ENCODE results near the gene ANKMY1.
A peak's percentile ranks its signal among the peaks of the same experiment; 100 is the strongest.

Gene ANKMY1

GRCh38 chr2:240557808-240558207 is at the start of gene ANKMY1:
Gene ANKMY1, minus strand, starts transcription at chr2:240557988. Its CDS starts 653 bp downstream, at chr2:240557335.
- Mint-ChIP-seq H3K4me3 (peak within 1 kb of the TSS; percentile 86), H3K27me3 (no peaks in the 10 kb centered on the region), H3K9me3 (no peaks in the 10 kb centered on the region), H3K36me3 (ENCODE audit: low read depth) (peaks cover 36% of the 10 kb centered on the region), H3K4me1 (peaks cover 45% of the 10 kb centered on the region), H3K27ac (peak within 1 kb of the TSS; percentile 88)
- ATAC-seq = peak; percentile 38
- DNase-seq = peak; percentile 81

GRCh38 chr2:240605867-240606743 is 48.3 kb upstream of the ANKMY1 start:
- Mint-ChIP-seq H3K4me3 (no peak overlapping the region), H3K36me3 (ENCODE audit: low read depth) (no peaks in the 10 kb centered on the region), H3K9me3 (no peaks in the 10 kb centered on the region), H3K27ac (no peak overlapping the region), H3K27me3 (no peaks in the 10 kb centered on the region), H3K4me1 (no peaks in the 10 kb centered on the region)
- ATAC-seq = no peak
- DNase-seq = no peak

- Mint-ChIP-seq H3K4me1 (no peaks in the 10 kb centered on the region), H3K36me3 (ENCODE audit: low read depth) (no peaks in the 10 kb centered on the region), H3K27ac (no peak overlapping the region), H3K27me3 (no peaks in the 10 kb centered on the region), H3K4me3 (no peak overlapping the region), H3K9me3 (no peaks in the 10 kb centered on the region)
- no peak for ATAC-seq
- DNase-seq = no peak
Observed at GRCh38 chr2:240604939-240605716, 47.3 kb upstream of the ANKMY1 start.

- Mint-ChIP-seq H3K4me1 (no peaks in the 10 kb centered on the region), H3K27me3 (no peaks in the 10 kb centered on the region), H3K4me3 (no peak overlapping the region), H3K9me3 (no peaks in the 10 kb centered on the region), H3K27ac (no peak overlapping the region), H3K36me3 (ENCODE audit: low read depth) (no peaks in the 10 kb centered on the region)
- ATAC-seq (no peak), DNase-seq (no peak)
Observed at GRCh38 chr2:240604291-240604938, 46.6 kb upstream of the ANKMY1 start.

GRCh38 chr2:240603846-240604245 is 46.1 kb upstream of the ANKMY1 start:
- Mint-ChIP-seq H3K4me3 (no peak overlapping the region), H3K27me3 (no peaks in the 10 kb centered on the region), H3K9me3 (no peaks in the 10 kb centered on the region)

GRCh38 chr2:240603081-240603835 is 45.5 kb upstream of the ANKMY1 start:
- H3K27ac Mint-ChIP-seq = no peak overlapping the region
- no peak for DNase-seq
- H3K27me3 Mint-ChIP-seq = no peaks in the 10 kb centered on the region
- peaks cover 2% of the 10 kb centered on the region for H3K36me3 Mint-ChIP-seq (ENCODE audit: low read depth)
- H3K4me3 Mint-ChIP-seq = no peak overlapping the region
- no peaks in the 10 kb centered on the region for H3K9me3 Mint-ChIP-seq
- no peak for ATAC-seq
- no peaks in the 10 kb centered on the region for H3K4me1 Mint-ChIP-seq

More at GRCh38 chr2:240603846-240604245, 46.1 kb upstream of the ANKMY1 start:
- Mint-ChIP-seq H3K36me3 (ENCODE audit: low read depth) (peaks cover 2% of the 10 kb centered on the region), H3K4me1 (no peaks in the 10 kb centered on the region), H3K27ac (no peak overlapping the region)
- DNase-seq (no peak), ATAC-seq (peak; percentile 7)

- no peaks in the 10 kb centered on the region for H3K27me3 Mint-ChIP-seq
- H3K4me1 Mint-ChIP-seq = no peaks in the 10 kb centered on the region
- ATAC-seq (no peak), DNase-seq (no peak)
- H3K27ac Mint-ChIP-seq = no peak overlapping the region
- H3K36me3 Mint-ChIP-seq (ENCODE audit: low read depth) = peaks cover 2% of the 10 kb centered on the region
- no peak overlapping the region for H3K4me3 Mint-ChIP-seq
- H3K9me3 Mint-ChIP-seq = no peaks in the 10 kb centered on the region
Observed at GRCh38 chr2:240602266-240603050, 44.7 kb upstream of the ANKMY1 start.

GRCh38 chr2:240601831-240602160 is 44.0 kb upstream of the ANKMY1 start:
- DNase-seq (no peak), ATAC-seq (no peak)
- Mint-ChIP-seq H3K4me3 (no peak overlapping the region), H3K27ac (no peak overlapping the region), H3K27me3 (no peaks in the 10 kb centered on the region), H3K4me1 (no peaks in the 10 kb centered on the region), H3K36me3 (ENCODE audit: low read depth) (peaks cover 2% of the 10 kb centered on the region), H3K9me3 (no peaks in the 10 kb centered on the region)

- Mint-ChIP-seq H3K4me3 (no peak overlapping the region), H3K27ac (no peak overlapping the region), H3K36me3 (ENCODE audit: low read depth) (peaks cover 2% of the 10 kb centered on the region), H3K4me1 (no peaks in the 10 kb centered on the region), H3K27me3 (no peaks in the 10 kb centered on the region), H3K9me3 (no peaks in the 10 kb centered on the region)
- DNase-seq (no peak), ATAC-seq (no peak)
Observed at GRCh38 chr2:240601061-240601830, 43.5 kb upstream of the ANKMY1 start.

- Mint-ChIP-seq H3K36me3 (ENCODE audit: low read depth) (peaks cover 2% of the 10 kb centered on the region), H3K4me3 (no peak overlapping the region), H3K27ac (no peak overlapping the region), H3K4me1 (no peaks in the 10 kb centered on the region), H3K9me3 (no peaks in the 10 kb centered on the region), H3K27me3 (no peaks in the 10 kb centered on the region)
- DNase-seq (no peak), ATAC-seq (no peak)
Observed at GRCh38 chr2:240600451-240600961, 42.7 kb upstream of the ANKMY1 start.

- H3K36me3 Mint-ChIP-seq (ENCODE audit: low read depth) = peaks cover 2% of the 10 kb centered on the region
- no peaks in the 10 kb centered on the region for H3K4me1 Mint-ChIP-seq
- no peaks in the 10 kb centered on the region for H3K9me3 Mint-ChIP-seq
- ATAC-seq = no peak
- H3K4me3 Mint-ChIP-seq = no peak overlapping the region
- H3K27ac Mint-ChIP-seq = no peak overlapping the region
- no peaks in the 10 kb centered on the region for H3K27me3 Mint-ChIP-seq
- DNase-seq = no peak
Observed at GRCh38 chr2:240599141-240599583, 41.4 kb upstream of the ANKMY1 start.

GRCh38 chr2:240598311-240598911 is 40.6 kb upstream of the ANKMY1 start:
- Mint-ChIP-seq H3K4me1 (no peaks in the 10 kb centered on the region), H3K9me3 (no peaks in the 10 kb centered on the region), H3K36me3 (ENCODE audit: low read depth) (peaks cover 2% of the 10 kb centered on the region), H3K27me3 (no peaks in the 10 kb centered on the region), H3K27ac (no peak overlapping the region), H3K4me3 (no peak overlapping the region)
- ATAC-seq (no peak), DNase-seq (no peak)

Measured in activated naive CD8-positive, alpha-beta T cell treated with anti-CD3 and anti-CD28 coated beads, Interleukin-2, amount 50 U/mL, for 24 hours (primary cell).